HEK293 (cell line): ENCODE results near the gene KIAA1328.

Source experiments
- CTCF ChIA-PET: fragments of 350-600 bp; formaldehyde crosslinking; extraction: SDS; loops from one replicate; lab custom pipeline; 2021; ENCODE audit warnings: antibody characterized with exemption; lab: Yijun Ruan, JAX
- POLR2A ChIA-PET: fragments of 300-600 bp; formaldehyde crosslinking; extraction: SDS; loops from one replicate; lab custom pipeline; 2020; ENCODE audit warnings: antibody characterized with exemption, inconsistent platforms; lab: Yijun Ruan, JAX
- H3K27ac ChIP-seq: fragments of 200-500 bp; sonication (Bioruptor generic); 2 replicates; pipeline ENCODE4 v1.5.1; 2014; ENCODE audit warnings: low read depth, low read length, control low read depth, inconsistent platforms; ENCODE audit errors: extremely low read depth
- H3K36me3 ChIP-seq, 2 experiments: fragments of 200-500 bp in 1 of 2; sonication (Bioruptor generic) in 1 of 2; 1 replicate in 1 of 2; 2 replicates in 1 of 2; pipeline ENCODE4 v1.5.1; 2014 to 2017; ENCODE audit warnings: inconsistent platforms in 2 of 2, low read length in 2 of 2; ENCODE audit not compliant: control insufficient read depth in 2 of 2, insufficient read depth in 1 of 2
- H3K4me1 ChIP-seq: fragments of 200-500 bp; sonication (Bioruptor generic); 2 replicates; pipeline ENCODE4 v1.5.1; 2014; ENCODE audit warnings: mild to moderate bottlenecking, low read length, inconsistent platforms; ENCODE audit not compliant: control insufficient read depth, insufficient read depth
- H3K4me3 ChIP-seq: 2 replicates; pipeline ENCODE4 v1.5.1; 2011; ENCODE audit warnings: low read depth, mild to moderate bottlenecking, control low read depth, low read length, moderate library complexity
- H3K9me3 ChIP-seq: fragments of 200-500 bp; sonication (Bioruptor generic); 2 replicates; pipeline ENCODE4 v1.5.1; 2014; ENCODE audit warnings: low read depth, low read length, inconsistent platforms; ENCODE audit not compliant: control insufficient read depth, insufficient read depth
- ATF2 ChIP-seq: fragments of 450-650 bp; formaldehyde crosslinking; IDR thresholded peaks from 2 replicates; pipeline ENCODE4 v1.5.1; 2016; ENCODE audit warnings: missing biosample characterization, missing genetic modification characterization, low read depth
- EGR2 ChIP-seq: fragments of 450-650 bp; formaldehyde crosslinking; IDR thresholded peaks from 2 replicates; pipeline ENCODE4 v1.5.1; 2016; ENCODE audit warnings: low read depth, missing biosample characterization, missing genetic modification characterization
- FEZF1 ChIP-seq: fragments of 450-650 bp; formaldehyde crosslinking; IDR thresholded peaks from 2 replicates; pipeline ENCODE4 v1.5.1; 2016; ENCODE audit warnings: missing biosample characterization, missing genetic modification characterization
- GLIS1 ChIP-seq: fragments of 450-650 bp; formaldehyde crosslinking; IDR thresholded peaks from 2 replicates; pipeline ENCODE4 v1.5.1; 2016; ENCODE audit warnings: missing biosample characterization, missing genetic modification characterization
- KLF8 ChIP-seq: fragments of 450-650 bp; formaldehyde crosslinking; IDR thresholded peaks from 2 replicates; pipeline ENCODE4 v1.5.1; 2016; ENCODE audit warnings: missing biosample characterization, missing genetic modification characterization
- MYNN ChIP-seq: fragments of 450-650 bp; formaldehyde crosslinking; IDR thresholded peaks from 2 replicates; pipeline ENCODE4 v1.5.1; 2016; ENCODE audit warnings: missing biosample characterization, missing genetic modification characterization, borderline replicate concordance
- PBX3 ChIP-seq: sonication (generic); formaldehyde crosslinking; IDR thresholded peaks from 2 replicates; pipeline ENCODE4 v1.8.1; 2022; ENCODE audit warnings: mild to moderate bottlenecking, moderate library complexity, missing genetic modification reagents
- ZBTB17 ChIP-seq: fragments of 450-650 bp; formaldehyde crosslinking; IDR thresholded peaks from 2 replicates; pipeline ENCODE4 v1.5.1; 2016; ENCODE audit warnings: missing biosample characterization, missing genetic modification characterization
- ZBTB7A ChIP-seq: fragments of 450-650 bp; formaldehyde crosslinking; IDR thresholded peaks from 2 replicates; pipeline ENCODE4 v1.5.1; 2016; ENCODE audit warnings: low read depth, missing biosample characterization, missing genetic modification characterization
- ZEB2 ChIP-seq: fragments of 450-650 bp; formaldehyde crosslinking; IDR thresholded peaks from 2 replicates; pipeline ENCODE4 v1.5.1; 2016; ENCODE audit warnings: missing biosample characterization, missing genetic modification characterization
- ZNF121 ChIP-seq: fragments of 450-650 bp; formaldehyde crosslinking; IDR thresholded peaks from 2 replicates; pipeline ENCODE4 v1.5.1; 2016; ENCODE audit warnings: missing biosample characterization, missing genetic modification characterization
- ZNF132 ChIP-seq: fragments of 450-650 bp; formaldehyde crosslinking; IDR thresholded peaks from 2 replicates; pipeline ENCODE4 v1.5.1; 2017; ENCODE audit warnings: missing biosample characterization, missing genetic modification characterization, borderline replicate concordance
- ZNF18 ChIP-seq: fragments of 450-650 bp; formaldehyde crosslinking; IDR thresholded peaks from 2 replicates; pipeline ENCODE4 v1.5.1; 2016; ENCODE audit warnings: missing biosample characterization, missing genetic modification characterization
- ZNF184 ChIP-seq: fragments of 450-650 bp; IDR thresholded peaks from 2 replicates; pipeline ENCODE4 v1.5.1; 2018; ENCODE audit warnings: missing biosample characterization, mild to moderate bottlenecking, missing genetic modification characterization
- ZNF239 ChIP-seq: fragments of 450-650 bp; formaldehyde crosslinking; IDR thresholded peaks from 2 replicates; pipeline ENCODE4 v1.5.1; 2016; ENCODE audit warnings: missing biosample characterization, missing genetic modification characterization
- ZNF274 ChIP-seq, 2 experiments: fragments of 200-500 bp in 1 of 2; fragments of 450-650 bp in 1 of 2; sonication (Bioruptor generic) in 1 of 2; formaldehyde crosslinking in 1 of 2; IDR thresholded peaks; 2 replicates each; pipeline versions ENCODE4 v1.5.1 to v1.6.1; 2014 to 2016; ENCODE audit warnings: borderline replicate concordance in 1 of 2, inconsistent platforms in 1 of 2, low read length in 1 of 2, missing biosample characterization in 1 of 2, missing genetic modification characterization in 1 of 2
- ZNF398 ChIP-seq: fragments of 450-650 bp; formaldehyde crosslinking; IDR thresholded peaks from 2 replicates; pipeline ENCODE4 v1.5.1; 2017; ENCODE audit warnings: missing biosample characterization, missing genetic modification characterization
- ZNF48 ChIP-seq: fragments of 450-650 bp; formaldehyde crosslinking; IDR thresholded peaks from 2 replicates; pipeline ENCODE4 v1.5.1; 2016; ENCODE audit warnings: missing biosample characterization, missing genetic modification characterization
- ZNF529 ChIP-seq: fragments of 450-650 bp; formaldehyde crosslinking; IDR thresholded peaks from 2 replicates; pipeline ENCODE4 v1.5.1; 2017; ENCODE audit warnings: missing genetic modification characterization, missing biosample characterization; ENCODE audit not compliant: insufficient replicate concordance
- ZNF555 ChIP-seq: fragments of 450-650 bp; formaldehyde crosslinking; conservative IDR thresholded peaks from 2 replicates; pipeline ENCODE4 v1.5.1; 2017; ENCODE audit warnings: missing biosample characterization, mild to moderate bottlenecking, missing genetic modification characterization, inconsistent platforms
- ZNF639 ChIP-seq: fragments of 450-650 bp; formaldehyde crosslinking; IDR thresholded peaks from 2 replicates; pipeline ENCODE4 v1.5.1; 2016; ENCODE audit warnings: missing biosample characterization, missing genetic modification characterization
- ZNF677 ChIP-seq: fragments of 450-650 bp; IDR thresholded peaks from 2 replicates; pipeline ENCODE4 v1.5.0; 2018; ENCODE audit warnings: missing biosample characterization, mild to moderate bottlenecking, missing genetic modification characterization, moderate library complexity
- ZNF76 ChIP-seq: fragments of 450-650 bp; formaldehyde crosslinking; IDR thresholded peaks from 2 replicates; pipeline ENCODE4; 2016; ENCODE audit warnings: low read depth, missing biosample characterization, missing genetic modification characterization, borderline replicate concordance
- ZSCAN23 ChIP-seq: fragments of 450-650 bp; formaldehyde crosslinking; IDR thresholded peaks from 2 replicates; pipeline ENCODE4 v1.5.1; 2016; ENCODE audit warnings: missing biosample characterization, missing genetic modification characterization

The KIAA1328 gene

GRCh38 chr18:36782710-36783109 is 46.2 kb upstream of the KIAA1328 start (continued):
- no peak for TF ChIP-seq ATF2 (tag by site-specific recombination)
- no peak for TF ChIP-seq ZNF132 (tag by site-specific recombination)
- no peak for TF ChIP-seq KLF8 (tag by site-specific recombination)
- TF ChIP-seq ZNF48 (tag by site-specific recombination), result no peak
- TF ChIP-seq FEZF1, result no peak
- TF ChIP-seq ZBTB7A (tag by site-specific recombination), result no peak
- no peak for TF ChIP-seq GLIS1 (tag by site-specific recombination)
- TF ChIP-seq ZNF121, result no peak

- Histone ChIP-seq H3K4me3 (no peak overlapping the region), H3K27ac (no peak overlapping the region), H3K4me1 (no peaks in the 10 kb centered on the region), H3K9me3 (no peaks in the 10 kb centered on the region), H3K36me3 (peaks cover 0 to 50% of the 10 kb centered on the region in 2 experiments; a peak in 1 of 3 replicates)
- TF ChIP-seq ZNF529 (tag by site-specific recombination), result no peak
- no peak for TF ChIP-seq ZNF555 (tag by site-specific recombination)
- no peak for TF ChIP-seq ATF2 (tag by site-specific recombination)
- TF ChIP-seq ZNF76 (tag by site-specific recombination), result no peak
- no peak for TF ChIP-seq ZBTB17 (tag by site-specific recombination)
- no peak for TF ChIP-seq ZNF639
- TF ChIP-seq PBX3 (CRISPR knock-in tag), result no peak
- no peak for TF ChIP-seq ZNF239
- TF ChIP-seq ZSCAN23 (tag by site-specific recombination), result no peak
- TF ChIP-seq EGR2 (tag by site-specific recombination), result no peak
- no peak for TF ChIP-seq ZEB2 (tag by site-specific recombination)
- TF ChIP-seq ZNF18, result no peak
- no peak for TF ChIP-seq ZNF677 (tag by site-specific recombination)
- TF ChIP-seq MYNN (tag by site-specific recombination), result no peak
- TF ChIP-seq ZNF184, result no peak
- TF ChIP-seq ZNF274 (IDR thresholded peaks at IDR 0.05; ENCODE audit: low read length), result no peak
- no peak for TF ChIP-seq ZNF274 (tag by site-specific recombination; IDR thresholded peaks at IDR 0.05; ENCODE audit: borderline replicate concordance)
- TF ChIP-seq ZNF398 (tag by site-specific recombination), result no peak
- POLR2A ChIA-PET, result no interaction called here
- CTCF ChIA-PET, result interaction anchor here (0.7 kb wide), 1 partner anchor 511 kb away, joined by 4 read pairs; no protein-coding TSS in a partner anchor
Measured at GRCh38 chr18:36783792-36784191, 45.1 kb upstream of the KIAA1328 start.
